Measurements from ENCODE around the gene PCYT1B. TPM values are rescaled to one million over a fixed set of nuclear protein-coding genes. Genes with fewer than 3 reads are reported as not detected.

PCYT1B gene
- total and polyA plus RNA-seq, 11 donors: 0.07 to 0.27 (median 0.11) TPM; not detected in 6

DNA sequence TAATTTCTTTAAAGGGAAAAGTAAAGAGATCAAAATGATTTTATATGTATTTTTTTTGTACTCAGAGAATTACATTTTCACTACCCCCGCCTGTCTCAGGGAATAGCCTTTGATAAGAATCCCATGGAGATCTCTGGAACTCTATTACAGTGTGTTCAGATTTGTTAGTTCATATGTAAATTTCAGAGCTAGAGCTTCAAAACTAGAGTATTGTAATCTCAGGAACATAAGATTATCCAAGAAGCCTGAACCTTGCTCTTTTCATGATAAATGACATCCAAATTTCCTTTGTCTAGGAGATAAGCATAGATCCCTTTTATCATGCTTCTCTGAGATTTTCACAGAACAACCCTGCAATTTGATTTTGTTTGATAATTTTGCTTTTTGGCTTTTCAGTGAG lies 99.2 kb downstream of the PCYT1B start:
- Histone ChIP-seq H3K27me3 (peaks cover 0 to 6% (median 0%) of the 10 kb centered on the region in 9 donors), H3K36me3 (no peaks in the 10 kb centered on the region), H3K4me1 (peaks cover 0 to 4% (median 0%) of the 10 kb centered on the region in 12 donors), H3K9me3 (no peaks in the 10 kb centered on the region), H3K27ac (no peak overlapping the region), H3K4me3 (no peak overlapping the region)
- TF ChIP-seq POLR2A (IDR thresholded peaks at IDR 0.05): no peak
- TF ChIP-seq, protein P1, sequence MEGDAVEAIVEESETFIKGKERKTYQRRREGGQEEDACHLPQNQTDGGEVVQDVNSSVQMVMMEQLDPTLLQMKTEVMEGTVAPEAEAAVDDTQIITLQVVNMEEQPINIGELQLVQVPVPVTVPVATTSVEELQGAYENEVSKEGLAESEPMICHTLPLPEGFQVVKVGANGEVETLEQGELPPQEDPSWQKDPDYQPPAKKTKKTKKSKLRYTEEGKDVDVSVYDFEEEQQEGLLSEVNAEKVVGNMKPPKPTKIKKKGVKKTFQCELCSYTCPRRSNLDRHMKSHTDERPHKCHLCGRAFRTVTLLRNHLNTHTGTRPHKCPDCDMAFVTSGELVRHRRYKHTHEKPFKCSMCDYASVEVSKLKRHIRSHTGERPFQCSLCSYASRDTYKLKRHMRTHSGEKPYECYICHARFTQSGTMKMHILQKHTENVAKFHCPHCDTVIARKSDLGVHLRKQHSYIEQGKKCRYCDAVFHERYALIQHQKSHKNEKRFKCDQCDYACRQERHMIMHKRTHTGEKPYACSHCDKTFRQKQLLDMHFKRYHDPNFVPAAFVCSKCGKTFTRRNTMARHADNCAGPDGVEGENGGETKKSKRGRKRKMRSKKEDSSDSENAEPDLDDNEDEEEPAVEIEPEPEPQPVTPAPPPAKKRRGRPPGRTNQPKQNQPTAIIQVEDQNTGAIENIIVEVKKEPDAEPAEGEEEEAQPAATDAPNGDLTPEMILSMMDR (IDR thresholded peaks at IDR 0.05): no peak
- 80 to 97% (median 89%) methylated on average over 1 of the region's 1 CpG for WGBS, 4 donors
- DNase-seq: no peak
- intact Hi-C loops (cut with DNase I): no loop called here
- ATAC-seq: no peak

DNA sequence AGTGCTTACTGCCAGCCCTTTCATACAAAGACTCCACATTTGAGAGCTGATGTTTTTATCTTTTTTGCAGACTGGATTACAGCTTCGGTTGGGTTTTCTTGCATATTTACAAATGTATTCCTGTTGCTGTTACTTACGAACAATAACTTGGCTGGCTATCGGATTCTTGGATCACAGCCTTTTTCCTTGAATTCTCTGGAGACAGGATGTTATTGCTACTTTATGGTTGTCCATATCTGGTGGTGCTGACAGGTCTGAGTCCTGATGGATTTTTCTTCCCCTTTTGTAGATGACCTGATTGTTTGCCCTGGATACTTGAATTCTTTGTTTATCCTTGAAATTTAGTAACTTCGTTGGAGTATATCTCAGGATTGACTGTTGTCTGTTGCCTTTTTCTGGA lies 104.4 kb downstream of the PCYT1B start:
- TF ChIP-seq POLR2A (IDR thresholded peaks at IDR 0.05): no peak
- TF ChIP-seq, protein P1 (IDR thresholded peaks at IDR 0.05): no peak
- H3K27ac ChIP-seq: no peak overlapping the region
- H3K9me3 ChIP-seq: no peaks in the 10 kb centered on the region
- intact Hi-C loops (cut with DNase I): no loop called here
- WGBS, 4 donors: 41 to 59% (median 49%) methylated on average over 4 of the region's 4 CpGs
- no peaks in the 10 kb centered on the region for H3K27me3 ChIP-seq
- peaks cover 0 to 6% (median 0%) of the 10 kb centered on the region in 12 donors for H3K4me1 ChIP-seq
- DNase-seq (no peak), ATAC-seq (peak in 1 of 4 donors; percentile 28)
- no peak overlapping the region for H3K4me3 ChIP-seq
- peaks cover 0 to 7% (median 0%) of the 10 kb centered on the region in 9 donors for H3K36me3 ChIP-seq

DNA sequence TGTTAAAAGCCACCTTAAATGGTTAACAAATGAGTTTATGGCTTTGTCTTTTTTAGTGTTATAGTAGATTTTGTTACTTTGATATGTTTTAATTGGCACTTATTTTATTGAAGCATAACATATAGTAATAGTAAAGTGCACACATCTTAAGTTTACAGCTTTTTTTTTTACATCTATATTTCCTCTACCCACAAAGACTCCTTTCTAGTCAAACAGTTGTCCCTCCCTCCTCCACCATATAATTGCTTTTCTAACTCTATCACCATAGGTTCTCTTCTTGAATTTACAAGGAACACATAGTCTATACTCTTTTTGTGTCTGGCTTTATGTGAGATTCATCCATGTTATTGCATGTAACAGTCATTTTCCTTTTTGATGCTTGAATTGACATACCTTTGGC lies 110.6 kb downstream of the PCYT1B start:
- intact Hi-C loops (cut with DNase I): no loop called here
- Histone ChIP-seq H3K4me3 (no peak overlapping the region), H3K36me3 (peaks cover 0 to 34% (median 18%) of the 10 kb centered on the region in 9 donors), H3K27me3 (no peaks in the 10 kb centered on the region), H3K9me3 (no peaks in the 10 kb centered on the region), H3K4me1 (no peaks in the 10 kb centered on the region), H3K27ac (no peak overlapping the region)
- DNase-seq (no peak), ATAC-seq (no peak)
- TF ChIP-seq POLR2A (IDR thresholded peaks at IDR 0.05): no peak
- TF ChIP-seq, protein P1 (IDR thresholded peaks at IDR 0.05): no peak

DNA sequence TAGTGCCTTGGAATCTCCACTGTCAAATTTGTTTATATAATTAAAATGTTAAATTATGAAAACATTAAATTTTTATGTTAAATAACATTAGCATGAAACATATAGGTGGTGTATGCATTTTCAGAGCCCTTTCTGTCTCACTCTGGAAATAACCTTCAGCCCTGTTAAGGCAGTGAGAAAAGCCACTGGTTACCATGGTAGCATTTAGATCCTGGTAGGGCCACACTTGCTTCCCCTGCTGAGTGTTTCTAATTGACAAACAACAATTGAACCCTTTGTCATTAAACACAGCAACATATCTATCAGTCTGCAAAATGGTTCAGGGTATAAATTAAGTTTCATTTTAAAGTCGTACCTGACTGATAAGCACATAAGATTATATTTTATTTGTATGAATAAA lies 118.5 kb downstream of the PCYT1B start:
- Histone ChIP-seq H3K9me3 (no peaks in the 10 kb centered on the region), H3K36me3 (peaks cover 0 to 50% (median 22%) of the 10 kb centered on the region in 9 donors), H3K4me3 (no peak overlapping the region), H3K27ac (no peak overlapping the region), H3K27me3 (peaks cover 0 to 4% (median 0%) of the 10 kb centered on the region in 9 donors), H3K4me1 (no peaks in the 10 kb centered on the region)
- TF ChIP-seq POLR2A (IDR thresholded peaks at IDR 0.05): no peak
- TF ChIP-seq, protein P1 (IDR thresholded peaks at IDR 0.05): no peak
- ATAC-seq (no peak), DNase-seq (no peak)
- intact Hi-C loops (cut with DNase I): no loop called here
- 67 to 77% (median 75%) methylated on average over 1 of the region's 1 CpG for WGBS, 4 donors

Measured in heart left ventricle (tissue), 16 donors.